ENCODE measurements around the gene SGMS1.

- TF ChIP-seq CTCF (IDR thresholded peaks at IDR 0.05; ENCODE audit: low read depth, low read length) (no peak), EZH2phosphoT487 (IDR thresholded peaks at IDR 0.05; ENCODE audit: low read depth) (no peak)
Measured at GRCh38 chr10:50496228-50496627, 127.5 kb downstream of the SGMS1 start.
